ENCODE results near the gene CDK5RAP2.

The CDK5RAP2 gene

DNA sequence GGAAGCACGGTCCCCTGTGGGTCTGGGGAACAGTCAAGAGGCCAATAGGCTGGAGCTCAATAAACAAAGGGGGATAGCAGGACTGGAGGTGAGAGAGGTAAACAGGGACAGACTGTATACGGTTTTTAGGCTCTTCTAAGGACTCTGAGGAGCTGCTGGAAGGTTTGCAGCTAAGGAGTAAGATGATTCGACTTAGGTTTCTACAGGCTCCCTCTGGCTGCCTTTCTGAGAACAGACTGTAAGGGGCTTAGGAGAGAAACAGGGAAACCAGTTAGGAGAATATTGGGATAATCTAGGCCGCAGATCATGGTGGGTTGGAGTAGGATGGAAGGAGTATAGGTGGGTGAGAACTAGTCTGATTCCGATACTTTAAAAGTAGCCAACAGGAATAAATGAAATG, 10.4 kb downstream of the CDK5RAP2 start:
- no peak overlapping the region; the same call in 1 of the 2 replicates for H3K27ac ChIP-seq
- TF ChIP-seq CTCF (conservative IDR thresholded peaks at IDR 0.05) = no peak
- TF ChIP-seq ZFX (IDR thresholded peaks at IDR 0.05) = no peak

DNA sequence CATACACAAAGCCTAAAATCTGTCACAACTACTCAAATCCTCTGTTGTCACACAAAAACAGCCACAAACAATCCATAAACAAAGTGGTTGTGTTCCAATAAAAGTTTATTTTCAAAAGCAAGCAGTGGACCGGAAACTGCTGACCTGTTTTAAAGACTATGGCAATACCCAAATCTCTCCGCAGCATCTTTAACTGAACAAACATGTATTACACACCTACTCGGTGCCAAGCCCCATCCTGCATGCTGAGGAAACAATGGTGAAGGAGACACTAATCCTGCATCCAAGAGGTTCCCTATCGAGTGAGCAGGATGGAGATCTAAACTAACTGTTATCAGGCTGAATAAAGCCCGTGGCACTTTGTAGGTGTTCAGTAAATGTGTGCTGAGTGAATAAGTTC, 11.2 kb downstream of the CDK5RAP2 start:
- H3K27ac ChIP-seq = no peak overlapping the region
- no peak for TF ChIP-seq ZFX (IDR thresholded peaks at IDR 0.05)
- TF ChIP-seq CTCF (conservative IDR thresholded peaks at IDR 0.05) = no peak

DNA sequence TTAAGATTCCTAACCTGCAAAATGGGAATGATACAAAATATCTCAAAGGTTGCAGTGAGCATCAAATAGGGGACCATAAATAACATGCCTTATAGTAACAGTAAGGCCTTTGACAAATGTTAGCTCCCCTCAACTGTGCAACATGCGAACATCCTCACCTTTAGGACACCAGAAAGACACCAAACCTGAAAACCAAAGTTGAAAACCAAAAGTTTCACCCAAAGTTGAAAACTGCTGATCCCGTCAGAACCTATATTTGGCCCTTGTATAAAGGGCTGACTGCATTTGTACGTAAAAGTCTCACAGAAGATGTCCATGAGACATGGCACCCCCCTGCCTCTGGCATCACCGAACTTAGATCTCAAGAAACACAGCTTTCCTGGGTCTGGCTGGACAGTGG, 12.1 kb downstream of the CDK5RAP2 start:
- TF ChIP-seq ZFX (IDR thresholded peaks at IDR 0.05) (no peak), CTCF (conservative IDR thresholded peaks at IDR 0.05) (no peak)

DNA sequence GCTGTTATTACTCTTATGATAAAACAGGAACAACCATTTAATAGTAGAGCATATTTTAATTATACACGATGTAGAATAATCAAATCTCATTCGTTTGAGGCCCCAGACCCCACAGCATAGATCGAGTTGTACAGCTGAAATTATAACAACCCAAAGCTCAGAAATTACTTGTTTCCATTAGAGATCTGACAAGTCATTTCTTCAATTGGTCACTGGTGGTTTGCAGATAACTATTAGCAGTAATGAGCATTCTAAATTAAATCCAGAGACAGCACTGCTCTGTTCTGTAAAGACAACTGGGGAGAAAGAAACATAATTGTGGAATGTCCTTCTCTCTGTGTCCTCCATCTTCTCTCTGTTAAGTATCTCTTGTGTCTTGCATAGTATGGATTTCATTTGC, 12.9 kb downstream of the CDK5RAP2 start:
- no peak overlapping the region for H3K27ac ChIP-seq
- no peak for TF ChIP-seq ZFX (IDR thresholded peaks at IDR 0.05)
- no peak for TF ChIP-seq CTCF (conservative IDR thresholded peaks at IDR 0.05)

More for the DNA sequence above, 12.1 kb downstream of the CDK5RAP2 start:
- H3K27ac ChIP-seq = no peak overlapping the region

DNA sequence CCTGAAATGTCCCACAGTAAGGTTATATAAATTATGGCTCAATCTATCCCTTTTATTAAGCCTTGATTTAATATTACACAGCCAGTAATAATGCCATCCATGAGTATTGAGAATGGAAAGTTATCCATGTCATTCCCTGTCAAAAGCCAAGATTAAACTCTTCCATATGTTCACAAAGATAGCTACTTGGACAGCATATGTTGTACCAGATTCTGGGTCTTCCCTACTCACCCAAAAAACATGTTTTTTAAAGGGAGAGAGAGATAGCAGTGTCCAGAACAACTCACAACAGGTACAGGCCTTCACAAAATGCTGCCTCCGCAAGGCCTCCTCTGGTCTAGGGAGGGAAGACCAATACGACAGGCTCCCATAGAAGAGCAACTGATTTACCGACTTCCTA, 15.4 kb downstream of the CDK5RAP2 start:
- H3K27ac ChIP-seq = no peak overlapping the region
- no peak for TF ChIP-seq ZFX (IDR thresholded peaks at IDR 0.05)
- TF ChIP-seq CTCF (conservative IDR thresholded peaks at IDR 0.05) = no peak

GRCh38 chr9:120562861-120563443, 17.0 kb downstream of the CDK5RAP2 start:
- TF ChIP-seq ZFX (IDR thresholded peaks at IDR 0.05) = no peak
- H3K27ac ChIP-seq = no peak overlapping the region

- H3K27ac ChIP-seq = no peak overlapping the region
- TF ChIP-seq CTCF (conservative IDR thresholded peaks at IDR 0.05) = no peak
- no peak for TF ChIP-seq ZFX (IDR thresholded peaks at IDR 0.05)
Observed at GRCh38 chr9:120561709-120562108, 18.3 kb downstream of the CDK5RAP2 start.

GRCh38 chr9:120559546-120559945, 20.4 kb downstream of the CDK5RAP2 start:
- H3K27ac ChIP-seq = no peak overlapping the region
- TF ChIP-seq ZFX (IDR thresholded peaks at IDR 0.05) = no peak
- TF ChIP-seq CTCF (conservative IDR thresholded peaks at IDR 0.05) = no peak

Measured in C4-2B (cell line).